Measurements from ENCODE around the gene LAMB3. TPM values are rescaled to one million over a fixed set of nuclear protein-coding genes. Genes with fewer than 3 reads are reported as not detected.
A peak's percentile ranks its signal among the peaks of the same experiment; 100 is the strongest.
"Not testable (repeated sequence)": the region's sequence is repeated elsewhere in the genome, so short reads cannot be mapped to it uniquely, and the experiment has no call there.

The LAMB3 gene
- total RNA-seq: 5.4 and 9.7 TPM in 2 replicates

DNA sequence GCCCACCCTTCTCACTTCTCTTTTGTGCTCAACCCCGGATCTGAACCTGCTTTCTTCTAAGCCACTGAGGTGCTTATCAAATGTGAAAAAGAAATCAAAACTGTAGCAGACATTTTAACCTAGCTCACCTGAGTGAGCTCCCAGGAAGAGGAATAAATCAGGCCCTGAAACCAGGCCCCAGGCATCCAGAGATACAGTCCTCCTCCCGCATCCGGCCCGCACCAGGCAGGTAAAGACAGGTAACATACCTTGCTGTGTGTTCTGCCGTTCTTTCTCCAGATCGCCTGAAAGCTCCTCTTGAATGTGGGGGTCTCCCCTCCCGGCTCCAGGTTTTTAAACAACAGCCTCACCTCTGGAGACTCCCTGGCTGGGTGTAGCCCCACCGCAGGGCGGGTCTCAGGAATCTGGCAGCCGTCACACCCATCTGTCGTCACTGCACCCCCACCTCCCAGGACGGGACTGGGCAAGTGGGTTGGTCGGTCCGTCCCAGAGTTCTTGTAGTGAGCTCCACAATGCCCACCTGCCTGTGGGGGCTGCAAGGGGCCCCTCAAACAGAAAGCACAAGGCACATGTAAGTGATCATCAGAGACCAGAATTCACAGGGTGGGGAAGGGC lies at the start of gene LAMB3:
Gene LAMB3, minus strand, starts transcription at position 305 of the 615 bp plus-strand sequence. CDS start 1,481 bp downstream, outside the sequence.
- Histone ChIP-seq H3K27ac (ENCODE audit: low read depth, low read length) (peak within 1 kb of the TSS; percentile 64), H3K4me2 (ENCODE audit: insufficient read depth, low read length) (peak within 1 kb of the TSS; percentile 5), H4K20me1 (ENCODE audit: insufficient read depth, low read length) (no peaks in the 10 kb centered on the region), H3K9me3 (ENCODE audit: low read depth, low read length) (no peaks in the 10 kb centered on the region), H2AFZ (ENCODE audit: low read length) (peak within 1 kb of the TSS; percentile 77), H3K4me3 (ENCODE audit: insufficient read depth, low read length) (no peak within 1 kb of the TSS), H3K36me3 (ENCODE audit: insufficient read depth, low read length) (no peaks in the 10 kb centered on the region), H3K27me3 (ENCODE audit: insufficient read depth, low read length) (no peaks in the 10 kb centered on the region), H3K4me1 (ENCODE audit: insufficient read depth, low read length) (peaks cover 53% of the 10 kb centered on the region), H3K79me2 (ENCODE audit: insufficient read depth, low read length) (no peaks in the 10 kb centered on the region)
- DNase-seq (ENCODE audit: insufficient read length, low spot score, missing footprints): no peak
- TF ChIP-seq, protein P1, sequence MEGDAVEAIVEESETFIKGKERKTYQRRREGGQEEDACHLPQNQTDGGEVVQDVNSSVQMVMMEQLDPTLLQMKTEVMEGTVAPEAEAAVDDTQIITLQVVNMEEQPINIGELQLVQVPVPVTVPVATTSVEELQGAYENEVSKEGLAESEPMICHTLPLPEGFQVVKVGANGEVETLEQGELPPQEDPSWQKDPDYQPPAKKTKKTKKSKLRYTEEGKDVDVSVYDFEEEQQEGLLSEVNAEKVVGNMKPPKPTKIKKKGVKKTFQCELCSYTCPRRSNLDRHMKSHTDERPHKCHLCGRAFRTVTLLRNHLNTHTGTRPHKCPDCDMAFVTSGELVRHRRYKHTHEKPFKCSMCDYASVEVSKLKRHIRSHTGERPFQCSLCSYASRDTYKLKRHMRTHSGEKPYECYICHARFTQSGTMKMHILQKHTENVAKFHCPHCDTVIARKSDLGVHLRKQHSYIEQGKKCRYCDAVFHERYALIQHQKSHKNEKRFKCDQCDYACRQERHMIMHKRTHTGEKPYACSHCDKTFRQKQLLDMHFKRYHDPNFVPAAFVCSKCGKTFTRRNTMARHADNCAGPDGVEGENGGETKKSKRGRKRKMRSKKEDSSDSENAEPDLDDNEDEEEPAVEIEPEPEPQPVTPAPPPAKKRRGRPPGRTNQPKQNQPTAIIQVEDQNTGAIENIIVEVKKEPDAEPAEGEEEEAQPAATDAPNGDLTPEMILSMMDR (IDR thresholded peaks at IDR 0.05; ENCODE audit: extremely low read depth, low read depth, low read length): no peak

DNA sequence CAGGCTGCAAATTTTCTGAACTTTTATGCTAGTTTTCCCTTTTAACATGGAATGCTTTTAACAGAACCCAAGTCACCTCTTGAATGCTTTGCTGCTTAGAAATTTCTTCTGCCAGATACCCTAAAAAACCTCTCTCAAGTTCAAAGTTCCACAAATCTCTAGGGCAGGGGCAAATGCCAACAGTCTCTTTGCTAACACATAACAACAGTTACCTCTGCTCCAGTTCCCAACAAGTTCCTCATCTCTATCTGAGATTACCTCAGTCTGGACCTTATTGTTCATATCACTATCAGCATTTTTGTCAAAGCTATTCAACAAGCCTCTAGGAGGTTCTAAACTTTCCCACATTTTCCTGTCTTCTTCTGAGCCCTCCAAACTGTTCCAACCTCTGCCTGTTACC lies 48.5 kb upstream of the LAMB3 start:
- H3K27me3 ChIP-seq (ENCODE audit: insufficient read depth, low read length); H3K36me3 ChIP-seq (ENCODE audit: insufficient read depth, low read length); H3K27ac ChIP-seq (ENCODE audit: low read depth, low read length); DNase-seq (ENCODE audit: insufficient read length, low spot score, missing footprints); H3K9me3 ChIP-seq (ENCODE audit: low read depth, low read length); H4K20me1 ChIP-seq (ENCODE audit: insufficient read depth, low read length); H3K4me1 ChIP-seq (ENCODE audit: insufficient read depth, low read length); H3K79me2 ChIP-seq (ENCODE audit: insufficient read depth, low read length); H3K4me2 ChIP-seq (ENCODE audit: insufficient read depth, low read length); H2AFZ ChIP-seq (ENCODE audit: low read length); H3K4me3 ChIP-seq (ENCODE audit: insufficient read depth, low read length): not testable (repeated sequence)

DNA sequence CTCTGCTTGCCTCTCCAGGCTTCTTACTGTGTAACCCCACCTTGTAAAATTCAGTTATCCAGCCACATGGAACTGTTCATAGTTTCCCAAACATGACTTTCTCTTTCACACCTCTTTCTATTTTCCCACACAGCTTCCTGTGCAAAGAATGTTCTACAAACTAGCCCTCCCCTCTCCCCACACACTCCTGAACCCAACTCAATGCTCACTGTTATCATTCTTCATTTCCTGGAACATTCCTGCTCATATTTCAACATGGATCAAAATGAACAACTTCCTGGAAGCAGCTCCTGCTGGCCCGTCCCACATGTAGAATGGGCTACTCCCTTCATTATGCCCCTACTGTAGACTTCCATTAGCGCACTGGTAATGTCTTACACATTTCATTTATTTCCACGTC lies 44.9 kb upstream of the LAMB3 start:
- no peak overlapping the region for H3K27ac ChIP-seq (ENCODE audit: low read depth, low read length)
- H2AFZ ChIP-seq (ENCODE audit: low read length): no peak overlapping the region
- H4K20me1 ChIP-seq (ENCODE audit: insufficient read depth, low read length): no peaks in the 10 kb centered on the region
- no peaks in the 10 kb centered on the region for H3K9me3 ChIP-seq (ENCODE audit: low read depth, low read length)
- DNase-seq (ENCODE audit: insufficient read length, low spot score, missing footprints): no peak
- no peak overlapping the region for H3K4me3 ChIP-seq (ENCODE audit: insufficient read depth, low read length)
- TF ChIP-seq, protein P1 (IDR thresholded peaks at IDR 0.05; ENCODE audit: extremely low read depth, low read depth, low read length): no peak
- H3K27me3 ChIP-seq (ENCODE audit: insufficient read depth, low read length): peaks cover 21% of the 10 kb centered on the region
- H3K36me3 ChIP-seq (ENCODE audit: insufficient read depth, low read length): no peaks in the 10 kb centered on the region
- H3K4me1 ChIP-seq (ENCODE audit: insufficient read depth, low read length): no peaks in the 10 kb centered on the region
- H3K79me2 ChIP-seq (ENCODE audit: insufficient read depth, low read length): no peaks in the 10 kb centered on the region
- H3K4me2 ChIP-seq (ENCODE audit: insufficient read depth, low read length): no peak overlapping the region

DNA sequence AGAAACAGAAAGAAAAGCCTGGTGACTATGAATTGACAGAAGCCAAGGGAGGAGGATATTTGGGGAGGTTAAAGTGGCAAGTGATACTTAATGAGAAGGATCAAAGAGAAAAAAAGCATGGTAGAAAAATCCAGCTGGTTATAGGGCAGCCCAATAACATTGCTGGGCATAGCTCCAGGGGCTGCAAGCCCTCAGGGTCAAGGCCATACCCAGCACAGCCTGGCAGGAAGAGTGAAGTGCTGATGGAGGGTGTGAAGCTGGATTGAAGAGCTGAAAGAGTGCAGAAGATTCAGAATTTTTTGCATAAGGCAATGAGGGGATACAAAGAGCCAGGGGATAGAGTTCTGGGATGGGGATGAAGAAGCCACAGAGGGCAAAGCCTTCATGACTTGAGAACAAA lies 44.4 kb upstream of the LAMB3 start:
- TF ChIP-seq, protein P1 (IDR thresholded peaks at IDR 0.05; ENCODE audit: extremely low read depth, low read depth, low read length): no peak

More for the DNA sequence above, 44.4 kb upstream of the LAMB3 start:
- DNase-seq (ENCODE audit: insufficient read length, low spot score, missing footprints): no peak
- H3K4me1 ChIP-seq (ENCODE audit: insufficient read depth, low read length): no peaks in the 10 kb centered on the region
- no peak overlapping the region for H2AFZ ChIP-seq (ENCODE audit: low read length)
- H3K79me2 ChIP-seq (ENCODE audit: insufficient read depth, low read length): no peaks in the 10 kb centered on the region
- H3K27ac ChIP-seq (ENCODE audit: low read depth, low read length): no peak overlapping the region
- peaks cover 21% of the 10 kb centered on the region for H3K27me3 ChIP-seq (ENCODE audit: insufficient read depth, low read length)
- H3K9me3 ChIP-seq (ENCODE audit: low read depth, low read length): no peaks in the 10 kb centered on the region
- no peaks in the 10 kb centered on the region for H3K36me3 ChIP-seq (ENCODE audit: insufficient read depth, low read length)
- H3K4me3 ChIP-seq (ENCODE audit: insufficient read depth, low read length): no peak overlapping the region
- H4K20me1 ChIP-seq (ENCODE audit: insufficient read depth, low read length): no peaks in the 10 kb centered on the region
- H3K4me2 ChIP-seq (ENCODE audit: insufficient read depth, low read length): no peak overlapping the region

Data from osteoblast (primary cell).